Skin of body (tissue), 3 donors: Measurements from ENCODE around the gene ACOT6. TPM values are rescaled to one million over a fixed set of nuclear protein-coding genes. Genes with fewer than 3 reads are reported as not detected.
A peak's percentile ranks its signal among the peaks of the same experiment; 100 is the strongest.
"Not testable (repeated sequence)": the region's sequence is repeated elsewhere in the genome, so short reads cannot be mapped to it uniquely, and the experiment has no call there.

Source experiments
- DNase-seq: peaks from one replicate; lab custom pipeline; 2025; lab: John Stamatoyannopoulos, UW
- small RNA-seq: library from RNA; depleted of rRNA; stranded (forward); fragments of <200 nt; gene quantifications from one replicate; pipeline ENCODE3, GENCODE V24; 2014; ENCODE audit warnings: low replicate concordance
- total RNA-seq: library from RNA; depleted of rRNA; stranded (reverse); fragments of >200 nt; gene quantifications from one replicate; pipeline ENCODE4 v1.2.3, GENCODE V29; 2014

ACOT6 gene
- total RNA-seq, 1 donor from 2014 or later, result not detected

- DNase-seq, result peak; percentile 76
Observed at GRCh38 chr14:73644531-73645247, 32.4 kb downstream of the ACOT6 start, which contains the start of gene DNAL1. Gene DNAL1 (plus strand): TSS chr14:73644986. CDS start chr14:73645040, 54 bp downstream.

GRCh38 chr14:73645248-73645610 lies 32.9 kb downstream of the ACOT6 start:
- no peak for DNase-seq

- no peak for DNase-seq
Observed at GRCh38 chr14:73651005-73651404, 38.7 kb downstream of the ACOT6 start.

GRCh38 chr14:73655851-73656250 lies 43.5 kb downstream of the ACOT6 start:
- no peak for DNase-seq

- not testable (repeated sequence) for DNase-seq
Observed at GRCh38 chr14:73659202-73659601, 46.9 kb downstream of the ACOT6 start.

- no peak for DNase-seq
Observed at GRCh38 chr14:73660511-73660910, 48.2 kb downstream of the ACOT6 start.

GRCh38 chr14:73661872-73662271 lies 49.6 kb downstream of the ACOT6 start:
- DNase-seq, result no peak

GRCh38 chr14:73662487-73662943 lies 50.2 kb downstream of the ACOT6 start:
- DNase-seq, result no peak

GRCh38 chr14:73663548-73664212 lies 51.4 kb downstream of the ACOT6 start:
- no peak for DNase-seq

GRCh38 chr14:73665130-73665529 lies 52.8 kb downstream of the ACOT6 start:
- no peak for DNase-seq

GRCh38 chr14:73666583-73666982 lies 54.3 kb downstream of the ACOT6 start:
- no peak for DNase-seq

- no peak for DNase-seq
Observed at GRCh38 chr14:73667854-73668253, 55.5 kb downstream of the ACOT6 start.

Small RNA genes within 50 kb of the gene (small RNA-seq; reads per million reads assigned to genes)
- gene RNU6-240P, result not detected

Other genes with a start within 250 kb of the ACOT6 start
- gene NUMB, start 154.0 kb upstream of the ACOT6 start, total RNA-seq, result 43.4 TPM
- 7.7 TPM for gene RIOX1, start 121.6 kb upstream of the ACOT6 start, total RNA-seq
- gene ACOT1, start 75.4 kb upstream of the ACOT6 start, total RNA-seq, result 7.0 TPM
- gene HEATR4, start 53.6 kb upstream of the ACOT6 start, total RNA-seq, result 0.49 TPM
- 31.9 TPM for gene ACOT2, start 43.3 kb upstream of the ACOT6 start, total RNA-seq
- gene ACOT4, start 20.6 kb upstream of the ACOT6 start, total RNA-seq, result 1.2 TPM
- gene DNAL1, start 32.5 kb downstream of the ACOT6 start, total RNA-seq, result 5.0 TPM
- 15.7 TPM for gene PNMA1, start 101.9 kb downstream of the ACOT6 start, total RNA-seq
- 3.7 TPM for gene PTGR2, start 239.3 kb downstream of the ACOT6 start, total RNA-seq